Mammary epithelial cell (primary cell): ENCODE measurements around the gene F2.

ENCODE experiments used
- EZH2 ChIP-seq: IDR thresholded peaks from 2 replicates; pipeline ENCODE4 v1.6.1; 2012; ENCODE audit warnings: low read length, inconsistent platforms, borderline replicate concordance
- TF ChIP-seq, protein P1 (sequence below), 2 donors: IDR thresholded peaks in 1 of 2; conservative IDR thresholded peaks in 1 of 2; 2 replicates each; pipeline ENCODE4 v1.5.1; 2011 to 2012; ENCODE audit warnings: inconsistent platforms in 2 of 2, low read length in 2 of 2, mild to moderate bottlenecking in 2 of 2, control low read depth in 1 of 2, low read depth in 1 of 2; ENCODE audit not compliant: insufficient read depth in 1 of 2; ENCODE audit errors: extremely low read depth in 1 of 2

- TF ChIP-seq, protein P1, sequence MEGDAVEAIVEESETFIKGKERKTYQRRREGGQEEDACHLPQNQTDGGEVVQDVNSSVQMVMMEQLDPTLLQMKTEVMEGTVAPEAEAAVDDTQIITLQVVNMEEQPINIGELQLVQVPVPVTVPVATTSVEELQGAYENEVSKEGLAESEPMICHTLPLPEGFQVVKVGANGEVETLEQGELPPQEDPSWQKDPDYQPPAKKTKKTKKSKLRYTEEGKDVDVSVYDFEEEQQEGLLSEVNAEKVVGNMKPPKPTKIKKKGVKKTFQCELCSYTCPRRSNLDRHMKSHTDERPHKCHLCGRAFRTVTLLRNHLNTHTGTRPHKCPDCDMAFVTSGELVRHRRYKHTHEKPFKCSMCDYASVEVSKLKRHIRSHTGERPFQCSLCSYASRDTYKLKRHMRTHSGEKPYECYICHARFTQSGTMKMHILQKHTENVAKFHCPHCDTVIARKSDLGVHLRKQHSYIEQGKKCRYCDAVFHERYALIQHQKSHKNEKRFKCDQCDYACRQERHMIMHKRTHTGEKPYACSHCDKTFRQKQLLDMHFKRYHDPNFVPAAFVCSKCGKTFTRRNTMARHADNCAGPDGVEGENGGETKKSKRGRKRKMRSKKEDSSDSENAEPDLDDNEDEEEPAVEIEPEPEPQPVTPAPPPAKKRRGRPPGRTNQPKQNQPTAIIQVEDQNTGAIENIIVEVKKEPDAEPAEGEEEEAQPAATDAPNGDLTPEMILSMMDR (conservative IDR thresholded peaks at IDR 0.05 in 1 of 2, IDR thresholded peaks at IDR 0.05 in 1 of 2; ENCODE audit: extremely low read depth in 1 of 2, insufficient read depth in 1 of 2, low read depth in 1 of 2, low read length in 2 of 2): no peak
- TF ChIP-seq EZH2: no peak
These were observed 41.6 kb downstream of the F2 start for GRCh38 chr11:46760429-46761128.
